ENCODE data around the gene RAB11A. TPM values are rescaled to one million over a fixed set of nuclear protein-coding genes. Genes with fewer than 3 reads are reported as not detected.

RAB11A gene
- total RNA-seq, 3 donors from 2014 or later: 214 to 330 (median 320) TPM

GRCh38 chr15:65873256-65873655 is 4.0 kb downstream of the RAB11A start:
- Histone ChIP-seq H3K4me3 (no peak overlapping the region), H3K9me3 (no peaks in the 10 kb centered on the region), H3K36me3 (ENCODE audit: low read depth) (no peaks in the 10 kb centered on the region), H3K4me1 (ENCODE audit: low read depth) (peaks cover 17% of the 10 kb centered on the region)
- ATAC-seq: no peak
- intact Hi-C loops (cut with DNase I, micrococcal nuclease): no loop called here
- TF ChIP-seq CTCF (IDR thresholded peaks at IDR 0.05): no peak
- no peak for DNase-seq

- Histone ChIP-seq H3K4me1 (ENCODE audit: low read depth) (peaks cover 17% of the 10 kb centered on the region), H3K9me3 (no peaks in the 10 kb centered on the region), H3K36me3 (ENCODE audit: low read depth) (no peaks in the 10 kb centered on the region), H3K4me3 (no peak overlapping the region)
- intact Hi-C loops (cut with DNase I, micrococcal nuclease): no loop called here
- no peak for ATAC-seq
- DNase-seq: no peak
- TF ChIP-seq CTCF (IDR thresholded peaks at IDR 0.05): no peak
These were observed 6.2 kb downstream of the RAB11A start for GRCh38 chr15:65875458-65875857.

- H3K4me1 ChIP-seq (ENCODE audit: low read depth): no peaks in the 10 kb centered on the region
- no peak for ATAC-seq
These were observed 8.5 kb downstream of the RAB11A start for GRCh38 chr15:65877749-65878148.

GRCh38 chr15:65881766-65882434 is 12.6 kb downstream of the RAB11A start:
- no peaks in the 10 kb centered on the region for H3K36me3 ChIP-seq (ENCODE audit: low read depth)

More at GRCh38 chr15:65877749-65878148, 8.5 kb downstream of the RAB11A start:
- Histone ChIP-seq H3K9me3 (no peaks in the 10 kb centered on the region), H3K4me3 (no peak overlapping the region), H3K36me3 (ENCODE audit: low read depth) (no peaks in the 10 kb centered on the region)
- DNase-seq: no peak
- intact Hi-C loops (cut with DNase I, micrococcal nuclease): no loop called here
- TF ChIP-seq CTCF (IDR thresholded peaks at IDR 0.05): no peak

GRCh38 chr15:65883571-65883970 is 14.3 kb downstream of the RAB11A start:
- DNase-seq: no peak
- H3K4me3 ChIP-seq: no peak overlapping the region
- no peaks in the 10 kb centered on the region for H3K36me3 ChIP-seq (ENCODE audit: low read depth)
- no peak for ATAC-seq
- H3K9me3 ChIP-seq: no peaks in the 10 kb centered on the region
- no peak for TF ChIP-seq CTCF (IDR thresholded peaks at IDR 0.05)
- intact Hi-C loops (cut with DNase I, micrococcal nuclease): no loop called here
- H3K4me1 ChIP-seq (ENCODE audit: low read depth): peaks cover 7% of the 10 kb centered on the region

More at GRCh38 chr15:65881766-65882434, 12.6 kb downstream of the RAB11A start:
- intact Hi-C loops (cut with DNase I, micrococcal nuclease): no loop called here
- Histone ChIP-seq H3K9me3 (no peaks in the 10 kb centered on the region), H3K4me1 (ENCODE audit: low read depth) (peaks cover 7% of the 10 kb centered on the region), H3K4me3 (no peak overlapping the region)
- DNase-seq: no peak
- no peak for ATAC-seq
- no peak for TF ChIP-seq CTCF (IDR thresholded peaks at IDR 0.05)
